ENCODE data around the gene MYLIP.
"Not testable (repeated sequence)": the region's sequence is repeated elsewhere in the genome, so short reads cannot be mapped to it uniquely, and the experiment has no call there.

MYLIP gene

GRCh38 chr6:16173167-16173940 lies 44.5 kb downstream of the MYLIP start:
- DNase-seq (ENCODE audit: low read depth in 2 of 2), result no peak

- DNase-seq (ENCODE audit: low read depth in 2 of 2), result no peak
These were observed 45.7 kb downstream of the MYLIP start for GRCh38 chr6:16174416-16175078.

GRCh38 chr6:16176600-16176999 lies 47.7 kb downstream of the MYLIP start:
- DNase-seq (ENCODE audit: low read depth in 2 of 2), result not testable (repeated sequence)

- DNase-seq (ENCODE audit: low read depth in 2 of 2), result no peak
These were observed 49.0 kb downstream of the MYLIP start for GRCh38 chr6:16177881-16178280.

GRCh38 chr6:16178351-16178750 lies 49.5 kb downstream of the MYLIP start:
- DNase-seq (ENCODE audit: low read depth in 2 of 2), result no peak

- DNase-seq (ENCODE audit: low read depth in 2 of 2), result no peak
These were observed 50.2 kb downstream of the MYLIP start for GRCh38 chr6:16179063-16179462.

- peak in 1 of 2 donors; percentile 10 for DNase-seq (ENCODE audit: low read depth in 2 of 2)
These were observed 51.1 kb downstream of the MYLIP start for GRCh38 chr6:16179970-16180431.

- no peak for DNase-seq (ENCODE audit: low read depth in 2 of 2)
These were observed 52.0 kb downstream of the MYLIP start for GRCh38 chr6:16180696-16181438.

GRCh38 chr6:16181439-16182297 lies 52.8 kb downstream of the MYLIP start:
- no peak for DNase-seq (ENCODE audit: low read depth in 2 of 2)

- no peak for DNase-seq (ENCODE audit: low read depth in 2 of 2)
These were observed 54.3 kb downstream of the MYLIP start for GRCh38 chr6:16183187-16183664.

- DNase-seq (ENCODE audit: low read depth in 2 of 2), result no peak
These were observed 55.2 kb downstream of the MYLIP start for GRCh38 chr6:16184129-16184528.

GRCh38 chr6:16184551-16184950 lies 55.7 kb downstream of the MYLIP start:
- no peak for DNase-seq (ENCODE audit: low read depth in 2 of 2)

GRCh38 chr6:16187176-16187575 lies 58.3 kb downstream of the MYLIP start:
- no peak for DNase-seq (ENCODE audit: low read depth in 2 of 2)

GRCh38 chr6:16190214-16190613 lies 61.3 kb downstream of the MYLIP start:
- no peak for DNase-seq (ENCODE audit: low read depth in 2 of 2)

- DNase-seq (ENCODE audit: low read depth in 2 of 2), result no peak
These were observed 67.5 kb downstream of the MYLIP start for GRCh38 chr6:16196260-16196983.

GRCh38 chr6:16196984-16197546 lies 68.2 kb downstream of the MYLIP start:
- no peak for DNase-seq (ENCODE audit: low read depth in 2 of 2)
